Measurements from ENCODE around the gene SUFU.
A peak's percentile ranks its signal among the peaks of the same experiment; 100 is the strongest.

SUFU gene

DNA sequence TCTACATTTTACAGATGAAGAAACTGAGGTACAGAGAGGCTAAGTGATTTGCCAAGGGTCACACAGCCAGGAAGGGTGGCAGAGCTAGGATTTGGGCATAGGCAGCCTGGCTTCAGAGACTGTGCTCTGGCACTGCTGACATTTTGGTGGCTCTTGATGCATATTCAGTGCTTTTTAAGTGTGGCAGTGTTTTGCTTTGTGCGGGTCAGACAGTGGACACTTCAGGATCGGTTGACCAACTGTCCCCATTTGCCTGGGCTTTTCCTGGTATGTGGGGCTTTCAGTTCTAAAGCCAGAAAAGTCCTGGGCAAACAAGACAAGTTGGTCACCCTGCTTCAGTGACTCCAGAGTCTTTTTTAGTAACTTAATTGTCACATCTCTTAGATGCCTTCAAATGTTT is 35.0 kb downstream of the SUFU start:
- H3K4me3 ChIP-seq (ENCODE audit: low read depth, low read length) = no peak overlapping the region
- TF ChIP-seq, protein P1, sequence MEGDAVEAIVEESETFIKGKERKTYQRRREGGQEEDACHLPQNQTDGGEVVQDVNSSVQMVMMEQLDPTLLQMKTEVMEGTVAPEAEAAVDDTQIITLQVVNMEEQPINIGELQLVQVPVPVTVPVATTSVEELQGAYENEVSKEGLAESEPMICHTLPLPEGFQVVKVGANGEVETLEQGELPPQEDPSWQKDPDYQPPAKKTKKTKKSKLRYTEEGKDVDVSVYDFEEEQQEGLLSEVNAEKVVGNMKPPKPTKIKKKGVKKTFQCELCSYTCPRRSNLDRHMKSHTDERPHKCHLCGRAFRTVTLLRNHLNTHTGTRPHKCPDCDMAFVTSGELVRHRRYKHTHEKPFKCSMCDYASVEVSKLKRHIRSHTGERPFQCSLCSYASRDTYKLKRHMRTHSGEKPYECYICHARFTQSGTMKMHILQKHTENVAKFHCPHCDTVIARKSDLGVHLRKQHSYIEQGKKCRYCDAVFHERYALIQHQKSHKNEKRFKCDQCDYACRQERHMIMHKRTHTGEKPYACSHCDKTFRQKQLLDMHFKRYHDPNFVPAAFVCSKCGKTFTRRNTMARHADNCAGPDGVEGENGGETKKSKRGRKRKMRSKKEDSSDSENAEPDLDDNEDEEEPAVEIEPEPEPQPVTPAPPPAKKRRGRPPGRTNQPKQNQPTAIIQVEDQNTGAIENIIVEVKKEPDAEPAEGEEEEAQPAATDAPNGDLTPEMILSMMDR (IDR thresholded peaks at IDR 0.05; ENCODE audit: insufficient read depth, low read depth, low read length, missing control alignments) = no peak
- no peak for DNase-seq (ENCODE audit: low read depth)

GRCh38 chr10:102540023-102540422 is 36.3 kb downstream of the SUFU start:
- DNase-seq (ENCODE audit: low read depth) = peak; percentile 53
- TF ChIP-seq, protein P1 (IDR thresholded peaks at IDR 0.05; ENCODE audit: insufficient read depth, low read depth, low read length, missing control alignments) = peak; percentile 50
- H3K4me3 ChIP-seq (ENCODE audit: low read depth, low read length) = no peak overlapping the region

DNA sequence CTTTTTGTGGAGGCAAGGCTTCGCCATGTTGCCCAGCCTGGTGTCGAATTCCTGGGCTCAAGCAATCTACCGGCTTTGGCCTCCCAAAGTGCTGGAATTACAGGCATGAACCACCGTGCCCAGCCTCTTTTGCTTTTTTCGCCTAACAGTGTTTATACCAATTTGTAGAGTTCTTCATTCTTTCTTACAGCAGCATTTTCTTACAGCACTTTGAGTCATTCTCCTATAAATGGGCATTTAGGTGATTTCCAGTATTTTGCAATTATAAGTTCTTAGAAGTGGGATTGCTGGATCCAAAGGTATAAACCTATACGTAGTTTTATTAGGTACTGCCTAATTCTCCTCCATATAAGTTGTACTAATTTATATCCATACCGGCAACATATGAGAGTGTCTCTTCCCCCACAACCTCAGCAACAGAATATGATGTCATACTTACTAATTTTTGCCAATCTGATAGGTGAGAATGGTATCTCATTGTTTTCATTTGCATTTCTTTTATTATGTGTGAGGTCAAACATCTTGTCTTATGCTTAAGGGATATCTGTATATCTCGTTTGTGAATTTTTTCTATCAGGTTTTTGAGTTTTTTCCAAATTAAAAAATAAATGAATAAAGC is 39.1 kb downstream of the SUFU start:
- no peak for DNase-seq (ENCODE audit: low read depth)
- TF ChIP-seq, protein P1 (IDR thresholded peaks at IDR 0.05; ENCODE audit: insufficient read depth, low read depth, low read length, missing control alignments) = no peak
- H3K4me3 ChIP-seq (ENCODE audit: low read depth, low read length) = no peak overlapping the region

DNA sequence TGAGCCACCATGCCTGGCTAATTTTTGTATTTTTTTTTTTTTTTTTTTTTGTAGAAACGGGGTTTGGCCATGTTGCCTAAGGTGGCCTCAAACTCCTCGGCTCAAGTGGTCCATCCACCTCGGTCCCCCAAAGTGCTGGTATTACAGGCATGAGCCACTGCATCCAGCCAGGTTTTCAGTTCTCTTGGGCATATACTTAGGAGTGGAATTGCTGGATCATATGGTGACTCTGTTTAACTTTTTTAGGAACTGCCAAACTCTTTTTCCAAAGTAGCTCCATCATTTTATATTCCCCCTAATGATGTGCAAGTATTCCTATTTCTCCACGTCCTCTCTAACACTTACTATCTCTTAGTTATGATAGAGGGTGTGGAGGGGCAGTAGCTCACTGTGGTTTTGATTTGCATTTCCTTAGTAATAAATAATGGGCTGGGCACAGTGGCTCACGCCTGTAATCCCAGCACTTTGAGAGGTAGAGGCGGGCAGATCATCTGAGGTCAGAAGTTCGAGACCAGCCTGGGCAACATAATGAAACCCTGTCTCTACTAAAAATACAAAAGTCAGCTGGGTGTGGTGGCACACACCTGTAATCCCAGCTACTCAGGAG is 41.6 kb downstream of the SUFU start:
- no peak overlapping the region for H3K4me3 ChIP-seq (ENCODE audit: low read depth, low read length)
- TF ChIP-seq, protein P1 (IDR thresholded peaks at IDR 0.05; ENCODE audit: insufficient read depth, low read depth, low read length, missing control alignments) = no peak
- no peak for DNase-seq (ENCODE audit: low read depth)

DNA sequence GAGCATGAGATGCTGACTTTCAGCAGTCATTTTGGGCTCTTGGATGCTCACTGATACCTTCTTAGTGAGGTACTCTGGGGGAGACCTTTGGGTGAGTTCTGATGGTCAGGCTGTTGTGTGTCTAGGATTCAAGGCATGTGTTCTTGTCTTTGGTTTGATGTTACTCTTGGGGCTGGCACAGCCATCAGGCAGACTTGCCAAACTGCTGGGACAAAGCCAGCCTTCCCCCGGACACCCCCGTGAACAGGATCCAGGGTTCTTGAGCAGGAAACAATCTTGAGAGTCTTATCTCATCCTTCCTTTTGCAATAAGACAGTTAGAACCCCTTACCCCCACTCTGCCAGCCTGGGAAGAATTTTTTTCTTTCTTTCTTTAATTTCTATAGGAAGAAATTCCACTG is 42.2 kb downstream of the SUFU start:
- TF ChIP-seq, protein P1 (IDR thresholded peaks at IDR 0.05; ENCODE audit: insufficient read depth, low read depth, low read length, missing control alignments) = no peak
- H3K4me3 ChIP-seq (ENCODE audit: low read depth, low read length) = no peak overlapping the region
- no peak for DNase-seq (ENCODE audit: low read depth)

DNA sequence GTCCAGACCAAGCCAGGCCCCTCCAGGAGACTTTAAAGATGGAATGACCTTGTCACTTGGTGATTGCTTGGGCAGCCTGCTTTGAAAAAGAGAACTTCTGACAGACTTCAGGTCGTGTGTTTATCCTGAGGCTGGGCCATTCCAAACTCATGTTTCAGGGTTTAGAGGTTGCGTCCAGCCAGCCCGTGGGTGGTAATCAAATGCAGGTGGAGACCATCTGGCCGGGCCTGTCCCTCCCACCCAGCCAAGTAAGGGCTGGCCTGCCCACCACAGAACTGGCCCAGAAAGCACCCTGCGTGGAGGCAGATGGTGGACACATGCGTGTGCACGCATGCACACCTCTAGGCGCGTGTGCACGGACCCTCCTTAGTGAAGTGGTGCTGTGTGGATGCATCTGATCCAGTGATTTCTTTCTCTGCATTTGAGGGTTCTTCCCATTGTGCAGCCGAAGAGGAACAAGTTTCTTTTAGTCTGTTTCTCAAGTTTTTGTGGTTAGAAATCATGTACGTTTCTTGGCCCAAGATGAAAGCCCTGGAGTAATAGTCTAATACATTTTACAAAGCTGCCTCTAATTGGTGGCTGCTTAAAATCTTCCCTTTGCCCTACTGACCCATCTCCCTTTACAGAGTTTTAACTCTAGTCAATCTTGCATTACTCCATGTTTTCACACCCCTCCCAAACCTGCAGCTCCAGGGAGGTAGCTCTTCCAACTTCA is 43.0 kb downstream of the SUFU start:
- TF ChIP-seq, protein P1 (IDR thresholded peaks at IDR 0.05; ENCODE audit: insufficient read depth, low read depth, low read length, missing control alignments) = no peak
- H3K4me3 ChIP-seq (ENCODE audit: low read depth, low read length) = no peak overlapping the region
- DNase-seq (ENCODE audit: low read depth) = no peak
